ENCODE measurements around the gene CRYBG2.
A peak's percentile ranks its signal among the peaks of the same experiment; 100 is the strongest.

Gene CRYBG2

DNA sequence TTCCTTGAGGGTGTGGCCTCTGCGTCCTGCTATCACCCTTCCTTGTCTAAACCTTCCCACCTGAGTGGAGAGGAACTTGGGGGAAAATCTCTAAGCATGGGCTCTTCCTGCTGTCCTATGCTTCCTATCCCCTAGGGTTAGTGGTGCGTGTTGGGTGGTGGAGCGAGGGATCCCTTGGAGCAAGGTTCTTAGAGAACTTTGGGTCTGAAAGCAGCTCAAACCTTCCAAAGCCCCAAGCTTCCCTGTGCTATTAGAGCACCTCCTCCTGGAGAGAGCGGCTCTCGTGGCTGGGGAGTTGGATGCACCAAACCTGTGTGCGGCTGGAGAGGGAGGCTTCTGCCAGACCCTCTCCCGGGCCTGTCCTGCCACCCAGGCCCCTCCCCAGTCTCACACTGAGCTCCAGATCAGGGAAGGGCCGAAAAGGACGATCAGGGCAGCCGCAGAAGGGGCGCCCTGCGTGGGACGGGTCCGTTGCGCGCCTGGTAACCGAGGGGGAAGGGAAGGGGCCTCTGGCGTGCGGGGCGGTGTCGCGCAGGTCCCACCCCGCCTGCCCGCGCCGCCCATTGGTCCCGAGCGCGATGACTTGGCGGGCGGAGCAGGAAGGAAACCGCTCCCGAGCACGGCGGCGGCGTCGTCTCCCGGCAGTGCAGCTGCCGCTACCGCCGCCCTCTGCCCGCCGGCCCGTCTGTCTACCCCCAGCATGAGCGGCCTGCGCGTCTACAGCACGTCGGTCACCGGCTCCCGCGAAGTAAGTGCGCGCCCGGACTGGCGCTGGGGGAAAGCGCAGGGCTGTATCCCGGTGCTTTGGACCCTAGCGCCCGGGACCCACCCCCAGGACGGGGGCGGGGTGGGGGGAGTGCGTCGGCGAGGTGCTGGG, 74.2 kb downstream of the CRYBG2 start, which contains the start of gene SH3BGRL3:
Gene SH3BGRL3, plus strand, starts transcription at position 631 of the 877 bp plus-strand sequence. Its CDS starts 70 bp downstream, at position 701.
- peak; percentile 92 for DNase-seq (ENCODE audit: low spot score)

DNA sequence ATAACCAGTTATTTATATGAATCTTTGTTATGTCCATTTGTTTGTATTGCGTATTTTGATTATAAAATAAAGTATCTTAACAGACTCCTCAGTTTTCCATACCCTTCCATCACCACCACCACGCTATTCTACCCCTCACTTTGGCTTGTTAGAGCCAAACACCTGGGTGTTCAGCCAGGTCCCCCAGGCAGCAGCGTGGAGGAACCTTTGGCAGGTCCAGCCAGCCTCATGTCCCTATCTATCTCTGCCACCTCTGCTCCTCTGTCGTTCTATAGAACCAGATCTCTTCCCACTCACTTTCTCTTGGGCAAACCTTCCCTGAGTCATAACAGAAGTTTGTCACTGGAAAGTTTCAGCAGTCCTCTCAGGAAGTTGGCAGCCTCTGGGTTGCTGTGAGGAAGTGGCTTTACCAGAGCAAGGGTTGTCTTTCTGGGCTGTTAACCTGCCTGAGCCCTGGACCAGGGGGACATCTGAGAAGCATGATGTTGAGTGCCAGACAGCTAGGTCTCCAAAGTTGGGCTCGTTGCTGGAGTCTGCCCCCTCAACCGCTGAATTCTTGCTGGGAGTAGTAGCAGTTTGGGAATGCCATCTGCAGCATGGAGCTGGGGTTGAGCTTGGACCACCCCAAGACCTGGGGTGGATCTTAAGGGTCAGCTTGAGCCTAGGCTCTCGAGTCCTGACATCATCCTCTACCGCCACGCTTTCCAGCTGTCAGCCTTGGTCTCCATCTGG, 75.0 kb downstream of the CRYBG2 start:
- peak; percentile 76 for DNase-seq (ENCODE audit: low spot score)

DNA sequence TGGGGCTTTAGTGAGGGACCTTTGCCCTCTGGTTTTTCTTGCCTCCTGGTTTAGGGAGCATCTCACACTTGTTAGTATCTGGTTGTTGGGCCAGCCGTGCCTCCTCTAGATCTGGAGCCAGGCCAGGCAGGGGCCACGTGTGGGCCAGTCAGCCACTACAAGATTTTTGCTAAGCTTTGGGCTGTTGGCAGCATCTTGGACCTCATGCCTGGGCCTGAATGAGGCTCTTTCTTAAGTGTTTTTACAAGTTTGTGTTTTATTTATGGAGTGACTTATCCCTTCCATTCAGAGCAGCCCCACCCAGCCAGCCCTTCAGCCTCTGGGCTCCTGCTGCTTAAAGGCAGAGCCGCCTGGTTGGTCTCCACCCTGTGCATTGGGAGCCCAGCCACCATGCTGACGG, 75.6 kb downstream of the CRYBG2 start:
- DNase-seq (ENCODE audit: low spot score) = peak; percentile 50

DNA sequence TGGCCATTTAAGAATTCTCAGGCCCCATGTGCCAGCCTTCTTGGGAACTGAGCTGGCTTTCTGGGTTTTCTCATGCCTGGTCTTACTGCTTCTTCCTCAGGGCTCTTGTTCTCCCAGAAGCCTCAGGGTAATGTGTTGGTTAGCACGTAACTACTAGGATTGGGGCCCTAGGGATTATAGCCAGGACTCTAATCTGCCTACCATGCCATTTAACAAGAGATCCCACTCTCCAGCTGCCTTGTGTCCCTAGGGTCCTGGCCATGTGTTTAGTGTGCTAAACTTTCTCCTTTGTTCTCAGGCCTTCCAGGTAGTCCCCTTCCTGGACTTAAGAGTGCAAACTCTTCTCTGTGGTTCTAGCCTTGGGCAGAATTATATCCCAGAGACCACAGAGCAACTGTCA, 76.2 kb downstream of the CRYBG2 start:
- no peak for DNase-seq (ENCODE audit: low spot score)

DNA sequence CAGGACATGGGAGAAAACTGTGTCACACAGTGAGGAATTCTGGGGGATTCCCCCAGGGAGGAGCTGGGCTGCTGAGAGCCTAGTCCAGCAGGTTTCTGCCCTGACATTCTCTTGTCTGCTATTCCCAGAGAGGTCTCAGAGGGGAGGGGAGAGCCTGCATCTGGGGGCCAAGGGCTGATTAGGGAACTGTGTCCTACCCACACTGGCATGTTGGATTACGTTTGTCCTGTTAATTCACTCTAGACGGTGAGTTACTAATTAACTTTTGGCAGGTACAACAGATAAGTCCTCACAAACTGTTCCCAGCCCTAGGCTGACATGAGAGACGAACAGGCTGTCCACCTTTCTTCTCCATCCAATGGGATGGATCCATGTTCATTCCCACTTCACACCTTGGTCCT, 76.7 kb downstream of the CRYBG2 start:
- no peak for DNase-seq (ENCODE audit: low spot score)

DNA sequence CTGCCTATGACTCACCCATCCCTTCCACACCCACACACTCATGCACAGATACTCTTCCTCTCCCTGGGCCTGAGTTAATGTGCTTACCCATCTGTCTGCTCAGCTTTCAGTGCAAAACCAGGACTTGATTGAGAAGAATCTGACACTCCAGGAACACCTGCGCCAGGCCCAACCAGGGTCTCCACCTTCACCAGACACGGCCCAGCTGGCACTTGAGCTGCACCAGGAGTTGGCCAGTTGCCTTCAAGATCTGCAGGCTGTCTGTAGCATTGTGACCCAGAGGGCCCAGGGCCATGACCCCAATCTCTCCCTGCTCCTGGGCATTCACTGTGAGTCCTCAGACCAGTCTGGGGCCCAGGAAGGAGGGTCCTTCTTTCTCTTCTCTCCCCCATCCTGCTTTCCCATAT, 77.5 kb downstream of the CRYBG2 start:
- DNase-seq (ENCODE audit: low spot score) = no peak

DNA sequence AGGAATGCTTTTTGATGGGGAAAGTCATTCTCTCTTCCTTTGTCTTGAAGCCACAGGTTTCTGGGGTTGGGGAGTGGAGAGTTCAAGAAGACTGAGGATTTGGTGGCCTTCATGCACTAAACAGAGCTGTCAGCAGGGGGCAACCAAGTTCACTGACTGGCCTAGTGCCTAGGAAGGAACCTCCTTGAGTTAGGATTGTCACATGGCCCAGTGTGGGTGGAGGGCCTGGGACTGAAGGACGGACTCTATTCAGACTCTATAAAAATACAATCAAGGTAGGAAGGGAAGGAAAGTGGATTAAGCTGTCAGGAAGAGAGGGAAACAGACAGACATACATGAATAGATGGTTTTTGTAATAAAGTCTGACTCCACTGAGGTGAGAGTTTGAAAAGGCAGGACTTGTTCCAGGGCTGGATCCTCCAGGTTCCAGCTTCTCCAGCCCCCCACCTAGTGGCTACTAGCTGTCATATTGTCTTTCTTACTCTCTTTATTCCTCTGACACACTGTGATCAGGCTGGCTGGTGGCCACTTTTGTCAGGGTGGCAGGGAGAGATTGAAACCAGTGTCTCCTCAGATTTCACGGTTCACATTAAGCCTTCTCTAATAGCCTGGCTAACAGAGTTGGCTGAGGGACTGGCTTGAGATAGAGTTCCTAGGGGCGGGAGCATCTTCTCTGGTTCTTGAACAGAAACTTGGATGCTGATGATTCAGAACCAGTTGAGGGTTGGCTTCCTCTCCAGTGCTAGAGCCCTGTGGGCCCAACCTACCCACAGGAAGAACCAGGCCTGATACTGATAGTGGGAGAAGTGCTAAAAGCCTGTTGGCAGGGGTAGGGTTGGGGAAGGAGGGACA, 78.1 kb downstream of the CRYBG2 start:
- peak; percentile 89 for DNase-seq (ENCODE audit: low spot score)

DNA sequence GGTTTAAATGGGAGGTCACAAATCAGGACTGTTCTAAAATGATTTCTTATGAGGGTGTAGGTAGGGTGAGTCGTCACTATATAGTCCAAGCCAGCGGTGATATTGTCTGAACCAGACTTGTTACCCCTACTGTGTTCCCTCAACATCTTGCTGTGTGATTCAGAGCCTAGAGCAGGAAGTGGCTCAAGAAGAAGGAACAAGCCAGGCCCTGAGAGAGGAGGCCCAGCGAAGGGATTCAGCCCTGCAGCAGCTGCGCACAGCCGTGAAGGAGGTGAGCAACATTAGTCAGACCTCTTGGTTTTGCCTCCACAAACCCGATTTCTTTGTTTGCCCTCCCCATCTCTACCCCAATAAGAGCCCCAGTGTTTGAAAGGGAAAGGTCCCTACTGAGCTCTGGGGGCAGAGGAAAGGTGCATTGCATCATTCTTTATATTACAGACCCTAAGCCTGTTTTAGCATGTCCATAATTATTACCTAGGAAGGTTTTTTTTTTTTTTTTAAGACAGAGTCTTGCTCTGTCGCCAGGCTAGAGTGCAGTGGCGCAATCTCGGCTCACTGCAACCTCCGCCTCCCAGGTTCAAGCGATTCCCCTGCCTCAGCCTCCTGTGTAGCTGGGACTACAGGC, 79.0 kb downstream of the CRYBG2 start:
- no peak for DNase-seq (ENCODE audit: low spot score)
